Thyroid gland (tissue), 4 donors: ENCODE data around the gene TCP11.

Experiments used
- CTCF ChIP-seq, 6 experiments: fragments of 200-600 bp in 3 of 6; fragments of 450-650 bp in 3 of 6; sonication (generic) in 3 of 6; IDR thresholded peaks; one replicate each; pipeline ENCODE4 v1.5.1; 2016 to 2019; ENCODE audit warnings: antibody characterized with exemption in 6 of 6, mild to moderate bottlenecking in 2 of 6, inconsistent platforms in 1 of 6, moderate library complexity in 1 of 6
- POLR2A ChIP-seq, 2 donors: fragments of 450-650 bp; IDR thresholded peaks; one replicate each; pipeline ENCODE4 v1.6.1; 2017; ENCODE audit warnings: antibody characterized with exemption in 2 of 2, mild to moderate bottlenecking in 2 of 2, moderate library complexity in 1 of 2

- TF ChIP-seq CTCF (IDR thresholded peaks at IDR 0.05) (no peak), POLR2A (IDR thresholded peaks at IDR 0.05) (no peak)
Observed at GRCh38 chr6:35068644-35069043, 72.5 kb downstream of the TCP11 start.
